ENCODE results near the gene ROCK2. TPM values are rescaled to one million over a fixed set of nuclear protein-coding genes. Genes with fewer than 3 reads are reported as not detected.
"Not testable (repeated sequence)": the region's sequence is repeated elsewhere in the genome, so short reads cannot be mapped to it uniquely, and the experiment has no call there.

Gene ROCK2
- total RNA-seq, 2 donors from 2014 or later = 13.7 to 22.4 TPM

GRCh38 chr2:11264007-11264406, 80.4 kb downstream of the ROCK2 start:
- Mint-ChIP-seq H3K27me3 (no peaks in the 10 kb centered on the region), H3K9me3 (no peaks in the 10 kb centered on the region), H3K4me1 (no peaks in the 10 kb centered on the region), H3K27ac (no peak overlapping the region), H3K36me3 (ENCODE audit: low read depth) (no peaks in the 10 kb centered on the region), H3K4me3 (no peak overlapping the region)
- no peak for ATAC-seq (replicated peaks)

DNA sequence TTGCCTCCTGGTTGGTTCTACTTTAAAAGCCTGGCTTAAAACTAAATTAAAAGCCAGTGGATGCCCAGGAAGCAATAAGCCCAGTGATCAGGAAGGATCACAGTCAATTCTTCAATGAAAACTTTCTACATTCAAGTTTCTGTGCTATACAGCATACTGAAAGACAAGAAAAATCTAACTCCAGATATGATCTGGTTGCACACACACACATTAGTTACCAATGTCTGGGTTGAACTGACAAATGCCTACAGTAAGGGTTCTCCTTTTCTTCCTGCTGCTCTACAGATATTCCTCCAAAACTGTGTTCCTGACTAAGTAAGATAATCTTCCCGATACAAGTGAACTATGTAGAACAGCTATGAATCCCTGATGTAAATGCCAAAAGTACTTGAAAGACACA, 81.3 kb downstream of the ROCK2 start:
- no peak for ATAC-seq (replicated peaks)
- Mint-ChIP-seq H3K4me1 (no peaks in the 10 kb centered on the region), H3K27me3 (no peaks in the 10 kb centered on the region), H3K27ac (no peak overlapping the region), H3K4me3 (no peak overlapping the region), H3K9me3 (no peaks in the 10 kb centered on the region), H3K36me3 (ENCODE audit: low read depth) (no peaks in the 10 kb centered on the region)

GRCh38 chr2:11262438-11262837, 82.0 kb downstream of the ROCK2 start:
- H3K4me1 Mint-ChIP-seq; H3K9me3 Mint-ChIP-seq; H3K36me3 Mint-ChIP-seq (ENCODE audit: low read depth); H3K27me3 Mint-ChIP-seq; ATAC-seq (replicated peaks); H3K4me3 Mint-ChIP-seq; H3K27ac Mint-ChIP-seq: not testable (repeated sequence)

DNA sequence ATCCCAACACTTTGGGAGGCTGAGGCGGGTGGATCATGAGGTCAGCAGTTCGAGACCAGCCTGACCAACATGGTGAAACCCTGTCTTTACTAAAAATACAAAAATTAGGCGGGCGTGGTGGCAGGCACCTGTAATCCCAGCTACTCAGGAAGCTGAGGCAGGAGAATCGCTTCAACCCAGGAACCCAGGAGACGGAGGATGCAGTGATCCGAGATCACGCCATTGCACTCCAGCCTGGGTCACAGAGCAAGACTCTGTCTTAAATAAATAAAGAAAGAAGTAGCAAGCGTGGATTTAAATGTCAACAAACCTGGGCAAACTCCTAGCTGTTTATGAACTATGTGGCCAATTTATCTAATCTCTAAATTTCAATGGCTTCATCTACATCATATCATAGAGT, 82.9 kb downstream of the ROCK2 start:
- not testable (repeated sequence) for ATAC-seq (replicated peaks); H3K36me3 Mint-ChIP-seq (ENCODE audit: low read depth); H3K27ac Mint-ChIP-seq; H3K4me3 Mint-ChIP-seq; H3K27me3 Mint-ChIP-seq; H3K9me3 Mint-ChIP-seq; H3K4me1 Mint-ChIP-seq

DNA sequence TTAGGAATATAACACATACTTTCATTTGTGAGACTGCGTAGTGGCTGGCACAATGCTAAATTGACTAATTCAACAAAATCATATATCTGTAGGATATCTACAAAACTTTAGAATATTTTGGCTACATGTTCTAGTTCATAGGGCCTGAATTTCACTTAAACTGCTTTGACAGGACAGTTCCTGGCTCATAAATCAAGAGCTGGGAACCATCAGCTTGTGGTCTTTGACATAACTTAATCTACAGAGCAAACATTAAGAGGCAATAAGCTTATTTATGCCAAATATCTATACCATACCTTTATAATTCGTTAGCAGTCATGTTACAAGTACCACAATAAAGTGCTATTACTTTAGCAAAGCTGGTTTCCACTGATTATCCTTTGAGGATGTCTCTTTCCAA, 83.5 kb downstream of the ROCK2 start:
- no peaks in the 10 kb centered on the region for H3K9me3 Mint-ChIP-seq
- no peak for ATAC-seq (replicated peaks)
- H3K27ac Mint-ChIP-seq = no peak overlapping the region
- peaks cover 14% of the 10 kb centered on the region for H3K36me3 Mint-ChIP-seq (ENCODE audit: low read depth)
- H3K4me1 Mint-ChIP-seq = peaks cover 5% of the 10 kb centered on the region
- no peaks in the 10 kb centered on the region for H3K27me3 Mint-ChIP-seq
- no peak overlapping the region for H3K4me3 Mint-ChIP-seq

DNA sequence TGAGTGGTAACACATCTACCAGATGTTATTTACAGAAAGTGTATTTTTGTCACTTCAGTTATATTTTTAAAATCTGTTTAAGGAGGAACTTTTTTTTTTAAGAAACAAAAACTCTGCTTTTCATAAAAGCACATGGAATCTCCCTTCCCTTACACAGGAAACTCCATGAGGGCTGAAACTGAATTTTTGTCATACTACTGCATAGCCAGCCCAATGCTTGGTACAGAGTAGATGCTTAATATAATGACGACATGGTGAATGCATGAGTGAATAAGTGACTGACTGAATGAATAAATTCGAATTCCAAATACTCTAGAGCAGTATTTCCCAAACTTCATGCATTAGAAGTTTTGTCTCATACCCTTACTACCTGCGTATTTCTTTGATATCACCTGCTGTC, 86.5 kb downstream of the ROCK2 start:
- Mint-ChIP-seq H3K4me1 (peaks cover 5% of the 10 kb centered on the region), H3K9me3 (no peaks in the 10 kb centered on the region), H3K36me3 (ENCODE audit: low read depth) (peaks cover 14% of the 10 kb centered on the region), H3K27ac (no peak overlapping the region), H3K4me3 (no peak overlapping the region), H3K27me3 (no peaks in the 10 kb centered on the region)
- ATAC-seq (replicated peaks) = no peak

DNA sequence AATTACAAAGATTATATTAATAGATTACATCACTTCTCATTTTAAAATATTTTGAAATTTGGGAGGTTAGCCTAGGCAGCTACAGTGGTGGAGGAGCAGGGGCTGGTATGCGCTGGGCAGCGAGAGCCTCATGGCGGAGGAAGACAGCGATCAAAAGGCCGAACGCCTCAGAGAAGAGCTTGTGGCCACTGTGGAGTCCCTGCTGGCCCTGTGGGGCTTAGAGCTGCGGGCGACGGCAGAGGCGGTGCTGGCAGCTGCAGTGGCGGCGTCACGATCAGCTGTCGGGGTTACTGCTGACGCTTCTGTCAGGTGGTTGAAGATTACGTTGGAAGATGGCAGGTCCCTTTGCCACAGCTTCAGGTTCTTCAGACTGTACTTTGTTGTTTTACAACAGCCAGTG, 87.4 kb downstream of the ROCK2 start:
- no peak for ATAC-seq (replicated peaks)
- peaks cover 14% of the 10 kb centered on the region for H3K36me3 Mint-ChIP-seq (ENCODE audit: low read depth)

DNA sequence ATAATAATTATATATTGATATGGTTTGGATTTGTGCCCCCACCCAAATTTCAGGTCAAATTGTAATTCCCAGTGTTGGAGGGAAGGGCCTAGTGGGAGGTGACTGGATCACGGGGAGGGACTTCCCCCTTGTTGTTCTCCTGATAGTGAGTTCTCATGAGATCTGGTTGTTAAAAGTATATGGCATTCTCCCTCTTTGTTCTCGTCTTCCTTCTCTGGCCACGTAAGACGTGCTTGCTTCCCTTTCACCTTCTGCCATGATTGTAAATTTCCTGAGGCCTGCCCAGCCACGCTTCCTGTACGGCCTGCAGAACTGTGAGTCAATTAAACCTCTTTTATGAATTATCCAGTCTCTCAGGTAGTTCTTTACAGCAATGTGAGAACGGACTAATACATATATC, 88.3 kb downstream of the ROCK2 start:
- H3K4me1 Mint-ChIP-seq = peaks cover 6% of the 10 kb centered on the region
- H3K27ac Mint-ChIP-seq = no peak overlapping the region
- ATAC-seq (replicated peaks) = no peak
- no peaks in the 10 kb centered on the region for H3K27me3 Mint-ChIP-seq
- H3K4me3 Mint-ChIP-seq = no peak overlapping the region
- H3K36me3 Mint-ChIP-seq (ENCODE audit: low read depth) = peaks cover 14% of the 10 kb centered on the region
- no peaks in the 10 kb centered on the region for H3K9me3 Mint-ChIP-seq

More for the DNA sequence above, 87.4 kb downstream of the ROCK2 start:
- Mint-ChIP-seq H3K9me3 (no peaks in the 10 kb centered on the region), H3K4me1 (peaks cover 5% of the 10 kb centered on the region), H3K4me3 (no peak overlapping the region), H3K27me3 (no peaks in the 10 kb centered on the region), H3K27ac (no peak overlapping the region)

GRCh38 chr2:11254100-11254536, 90.3 kb downstream of the ROCK2 start:
- Mint-ChIP-seq H3K4me3 (no peak overlapping the region), H3K9me3 (no peaks in the 10 kb centered on the region), H3K36me3 (ENCODE audit: low read depth) (peaks cover 20% of the 10 kb centered on the region), H3K27ac (no peak overlapping the region), H3K27me3 (no peaks in the 10 kb centered on the region), H3K4me1 (peaks cover 13% of the 10 kb centered on the region)
- ATAC-seq (replicated peaks) = no peak

DNA sequence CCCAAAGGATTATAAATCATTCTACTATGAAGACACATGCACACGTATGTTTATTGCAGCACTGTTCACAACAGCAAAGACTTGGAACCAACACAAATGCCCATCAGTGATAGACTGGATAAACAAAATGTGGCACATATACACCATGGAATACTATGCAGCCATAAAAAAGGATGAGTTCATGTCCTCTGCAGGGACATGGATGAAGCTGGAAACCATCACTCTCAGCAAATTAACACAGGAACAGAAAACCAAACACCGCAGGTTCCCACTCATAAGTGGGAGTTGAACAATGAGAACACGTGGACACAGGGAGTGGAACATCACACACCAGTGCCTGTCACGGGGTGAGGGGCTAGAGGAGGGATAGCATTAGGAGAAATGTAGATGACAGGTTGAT, 92.0 kb downstream of the ROCK2 start:
- H3K9me3 Mint-ChIP-seq; ATAC-seq (replicated peaks); H3K27me3 Mint-ChIP-seq; H3K4me3 Mint-ChIP-seq; H3K27ac Mint-ChIP-seq: not testable (repeated sequence)
- Mint-ChIP-seq H3K4me1 (peaks cover 13% of the 10 kb centered on the region), H3K36me3 (ENCODE audit: low read depth) (peaks cover 29% of the 10 kb centered on the region)

DNA sequence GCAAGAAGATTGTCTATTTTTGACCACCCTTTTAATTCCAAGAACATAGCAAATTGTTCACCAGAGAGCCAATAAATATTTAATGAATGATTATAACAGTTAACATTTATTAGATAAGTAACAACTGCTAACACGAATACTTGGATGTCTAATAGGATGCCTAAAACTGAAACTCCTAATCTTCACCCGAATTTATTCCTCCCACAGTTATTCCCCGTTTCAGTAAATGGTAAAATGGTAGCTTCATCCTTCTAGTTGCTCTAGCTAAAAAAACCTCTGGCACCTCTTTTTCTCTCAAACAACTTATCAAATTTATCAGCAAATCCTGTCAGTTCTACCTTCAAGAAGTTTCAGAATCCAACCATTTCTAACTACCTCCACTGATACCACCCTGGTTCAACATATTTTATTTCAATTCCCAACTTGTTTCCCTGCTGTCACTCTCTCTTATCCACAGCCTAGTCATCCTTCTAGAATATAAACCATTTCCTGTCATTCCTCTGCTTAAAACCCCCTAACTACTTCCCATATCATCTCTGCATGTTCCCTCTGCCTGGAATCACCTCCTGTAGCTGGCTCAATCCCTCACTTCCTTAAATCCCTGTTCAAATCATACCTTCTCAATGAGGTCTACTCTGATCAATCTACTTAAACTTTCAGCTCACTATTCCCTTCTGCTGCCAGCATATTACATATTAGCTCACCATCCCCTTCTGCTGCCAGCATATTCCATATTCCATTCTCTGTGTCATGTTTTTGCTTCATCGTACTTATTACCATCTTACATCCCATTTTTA, 93.8 kb downstream of the ROCK2 start:
- peaks cover 31% of the 10 kb centered on the region for H3K36me3 Mint-ChIP-seq (ENCODE audit: low read depth)

GRCh38 chr2:11245322-11245721, 99.1 kb downstream of the ROCK2 start:
- Mint-ChIP-seq H3K36me3 (ENCODE audit: low read depth) (peaks cover 38% of the 10 kb centered on the region), H3K27me3 (no peaks in the 10 kb centered on the region), H3K9me3 (no peaks in the 10 kb centered on the region), H3K27ac (no peak overlapping the region), H3K4me1 (peaks cover 4% of the 10 kb centered on the region), H3K4me3 (no peak overlapping the region)
- ATAC-seq (replicated peaks) = no peak

More for the DNA sequence above, 93.8 kb downstream of the ROCK2 start:
- Mint-ChIP-seq H3K27ac (peak overlapping the region; percentile 9), H3K4me3 (no peak overlapping the region), H3K27me3 (no peaks in the 10 kb centered on the region), H3K4me1 (peaks cover 12% of the 10 kb centered on the region), H3K9me3 (no peaks in the 10 kb centered on the region)
- no peak for ATAC-seq (replicated peaks)

DNA sequence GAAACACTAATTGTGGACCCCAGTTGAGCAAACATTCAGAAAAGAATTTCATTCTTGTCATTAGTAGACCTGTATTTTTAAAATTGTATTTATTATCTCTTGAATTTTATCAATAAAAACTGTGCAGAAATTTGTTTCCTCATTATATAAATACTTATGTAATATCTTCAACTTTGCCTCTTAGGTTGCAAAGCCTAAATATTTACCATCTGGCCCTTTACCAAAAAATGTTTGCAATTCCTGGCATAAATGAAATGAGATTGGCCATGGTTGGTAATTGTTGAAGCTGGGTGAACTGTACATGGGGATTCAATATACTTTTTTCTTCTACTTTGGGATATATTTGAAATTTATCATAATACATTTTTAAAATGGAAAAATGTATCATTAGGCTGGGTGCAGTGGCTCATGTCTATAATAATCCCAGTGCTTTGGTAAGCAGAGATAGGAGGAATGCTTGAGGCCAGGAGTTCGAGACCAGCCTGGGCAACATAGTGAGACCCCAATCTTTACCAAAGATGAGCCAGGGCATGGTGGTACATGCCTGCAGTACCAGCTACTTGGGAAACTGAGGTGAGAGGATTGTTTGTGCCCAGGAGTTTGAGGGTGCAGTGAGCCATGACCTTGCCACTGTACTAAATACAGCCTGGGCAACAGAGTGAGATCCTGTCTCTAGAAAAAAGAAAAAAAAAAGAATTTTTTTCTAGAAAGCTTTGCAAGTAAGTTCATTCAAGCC, 100.2 kb downstream of the ROCK2 start:
- Mint-ChIP-seq H3K9me3 (no peaks in the 10 kb centered on the region), H3K4me1 (peaks cover 4% of the 10 kb centered on the region), H3K36me3 (ENCODE audit: low read depth) (peaks cover 34% of the 10 kb centered on the region), H3K27me3 (no peaks in the 10 kb centered on the region), H3K4me3 (no peak overlapping the region), H3K27ac (no peak overlapping the region)
- no peak for ATAC-seq (replicated peaks)

GRCh38 chr2:11243512-11243911, 100.9 kb downstream of the ROCK2 start:
- no peaks in the 10 kb centered on the region for H3K27me3 Mint-ChIP-seq

GRCh38 chr2:11242542-11243174, 101.8 kb downstream of the ROCK2 start:
- H3K27ac Mint-ChIP-seq = no peak overlapping the region
- H3K4me1 Mint-ChIP-seq = peaks cover 4% of the 10 kb centered on the region
- ATAC-seq (replicated peaks) = no peak
- H3K9me3 Mint-ChIP-seq = no peaks in the 10 kb centered on the region
- no peaks in the 10 kb centered on the region for H3K27me3 Mint-ChIP-seq
- no peak overlapping the region for H3K4me3 Mint-ChIP-seq
- peaks cover 25% of the 10 kb centered on the region for H3K36me3 Mint-ChIP-seq (ENCODE audit: low read depth)

More at GRCh38 chr2:11243512-11243911, 100.9 kb downstream of the ROCK2 start:
- peaks cover 32% of the 10 kb centered on the region for H3K36me3 Mint-ChIP-seq (ENCODE audit: low read depth)
- no peak overlapping the region for H3K4me3 Mint-ChIP-seq
- peaks cover 4% of the 10 kb centered on the region for H3K4me1 Mint-ChIP-seq
- H3K9me3 Mint-ChIP-seq = no peaks in the 10 kb centered on the region
- H3K27ac Mint-ChIP-seq = no peak overlapping the region
- ATAC-seq (replicated peaks) = no peak

All from activated T-helper 17 cell treated with anti-CD3 and anti-CD28 coated beads, Interleukin-2, amount 50 U/mL, for 72 hours (primary cell).